Lower leg skin (tissue), 4 donors: Measurements from ENCODE around the gene ARHGEF6. TPM values are rescaled to one million over a fixed set of nuclear protein-coding genes. Genes with fewer than 3 reads are reported as not detected.

ENCODE experiments used
- DNase-seq, 2 donors: peaks; one replicate each; pipeline ENCODE4 v3.0.0-alpha.2; 2019; ENCODE audit warnings: low spot score in 2 of 2
- H3K4me3 ChIP-seq: fragments of 200-600 bp; sonication (generic); 2 replicates; pipeline ENCODE4 v1.5.1; 2017; ENCODE audit warnings: mild to moderate bottlenecking, low read depth; ENCODE audit not compliant: poor library complexity, severe bottlenecking
- CTCF ChIP-seq, 3 donors: fragments of 450-650 bp; IDR thresholded peaks; one replicate each; pipeline ENCODE4 v1.5.1; 2016; ENCODE audit warnings: antibody characterized with exemption in 3 of 3, mild to moderate bottlenecking in 3 of 3, moderate library complexity in 2 of 3
- POLR2A ChIP-seq, 2 donors: fragments of 450-650 bp; IDR thresholded peaks; one replicate each; pipeline ENCODE4 v1.6.1; 2016 to 2017; ENCODE audit warnings: antibody characterized with exemption in 2 of 2, mild to moderate bottlenecking in 1 of 2, moderate library complexity in 1 of 2
- WGBS, 2 donors: methylation state at CpG; one replicate each; pipeline ENCODE4 v1.1.5; 2018; 5-methylcytosine and 5-hydroxymethylcytosine counted together
- intact Hi-C: fragments of 100-400 bp; cut with DNase I; formaldehyde crosslinking; loops from one replicate; pipeline ENCODE4 v1.15.0; 2023; ENCODE audit warnings: low total_unique reads
- total RNA-seq, 4 donors: library from RNA; depleted of rRNA; stranded (reverse); fragments of >200 nt; gene quantifications; one replicate each; pipeline ENCODE4 v1.1.0, GENCODE V29; 2016

ARHGEF6 gene
- total RNA-seq, 4 donors from 2014 or later: 5.8 to 9.6 (median 7.9) TPM

GRCh38 chrX:136691028-136691809 is 89.5 kb downstream of the ARHGEF6 start:
- no peak overlapping the region for H3K4me3 ChIP-seq
- WGBS, 2 donors: 47 to 69% methylated on average over 3 of the region's 3 CpGs
- intact Hi-C loops: loop anchor here (10.0 kb wide), 1 partner anchor 86 kb away; no protein-coding TSS in a partner anchor
- no peak for DNase-seq
- TF ChIP-seq POLR2A (IDR thresholded peaks at IDR 0.05): no peak
- TF ChIP-seq CTCF (IDR thresholded peaks at IDR 0.05): no peak

GRCh38 chrX:136689436-136689835 is 91.3 kb downstream of the ARHGEF6 start:
- no peak for DNase-seq
- WGBS, 2 donors: 62 to 72% methylated on average over 6 of the region's 6 CpGs
- H3K4me3 ChIP-seq: no peak overlapping the region
- TF ChIP-seq CTCF (IDR thresholded peaks at IDR 0.05) (no peak), POLR2A (IDR thresholded peaks at IDR 0.05) (no peak)
- intact Hi-C loops: no loop called here

- no peak overlapping the region for H3K4me3 ChIP-seq
- intact Hi-C loops: no loop called here
- TF ChIP-seq POLR2A (IDR thresholded peaks at IDR 0.05) (no peak), CTCF (IDR thresholded peaks at IDR 0.05) (no peak)
- WGBS, 2 donors: 57 to 88% methylated on average over 1 of the region's 1 CpG
- DNase-seq: no peak
Measured at GRCh38 chrX:136687457-136687856, 93.3 kb downstream of the ARHGEF6 start.

GRCh38 chrX:136684120-136684519 is 96.6 kb downstream of the ARHGEF6 start:
- DNase-seq: no peak
- no peak overlapping the region for H3K4me3 ChIP-seq
- TF ChIP-seq POLR2A (IDR thresholded peaks at IDR 0.05): no peak
- no peak for TF ChIP-seq CTCF (IDR thresholded peaks at IDR 0.05)
- 63 to 72% methylated on average over 5 of the region's 5 CpGs for WGBS, 2 donors
- intact Hi-C loops: no loop called here

- no peak overlapping the region for H3K4me3 ChIP-seq
- 66 to 80% methylated on average over 6 of the region's 6 CpGs for WGBS, 2 donors
- TF ChIP-seq POLR2A (IDR thresholded peaks at IDR 0.05): no peak
- DNase-seq: no peak
- intact Hi-C loops: no loop called here
Measured at GRCh38 chrX:136679531-136679930, 101.2 kb downstream of the ARHGEF6 start.

- DNase-seq: no peak
- intact Hi-C loops: no loop called here
- 49 to 50% methylated on average over 5 of the region's 5 CpGs for WGBS, 2 donors
- no peak overlapping the region for H3K4me3 ChIP-seq
- TF ChIP-seq POLR2A (IDR thresholded peaks at IDR 0.05) (no peak), CTCF (IDR thresholded peaks at IDR 0.05) (no peak)
Measured at GRCh38 chrX:136674270-136674985, 106.3 kb downstream of the ARHGEF6 start.
